OCI-LY7 (cell line): ENCODE data around the gene KCTD3. TPM values are rescaled to one million over a fixed set of nuclear protein-coding genes. Genes with fewer than 3 reads are reported as not detected.

ENCODE experiments used
- BruUV-seq: library from RNA; stranded (reverse); fragments of 400-500 nt; replicated peaks from 2 replicates; lab custom pipeline; 2021; lab: Mats Ljungman, UMichigan
- CTCF ChIA-PET: fragments of 300-600 bp; sonication (Branson Sonifier 250); formaldehyde crosslinking; loops from one replicate; lab custom pipeline; 2022; ENCODE audit warnings: antibody characterized with exemption; ENCODE audit not compliant: unreplicated experiment; lab: Charles Lee
- POLR2A ChIA-PET: fragments of 300-600 bp; sonication (Branson Sonifier 250); formaldehyde crosslinking; loops from one replicate; lab custom pipeline; 2022; ENCODE audit warnings: antibody characterized with exemption; lab: Charles Lee
- DNase-seq: peaks from one replicate; pipeline ENCODE4 v3.0.0-alpha.2; 2015; ENCODE audit warnings: low spot score
- H2AFZ ChIP-seq: fragments of 200-600 bp; sonication (generic), shearing (Covaris generic); 2 replicates; pipeline ENCODE4 v1.6.1; 2014; ENCODE audit warnings: mild to moderate bottlenecking, antibody characterized with exemption, low read length, moderate library complexity
- H3K27ac ChIP-seq: fragments of 200-600 bp; sonication (generic); 2 replicates; pipeline ENCODE4 v1.5.1; 2014; ENCODE audit warnings: mixed run types, low read depth, mild to moderate bottlenecking, moderate library complexity, low read length, inconsistent platforms; ENCODE audit not compliant: poor library complexity, severe bottlenecking
- H3K36me3 ChIP-seq: fragments of 200-600 bp; sonication (generic); 2 replicates; pipeline ENCODE4 v1.6.1; 2014; ENCODE audit warnings: mild to moderate bottlenecking, antibody characterized with exemption, low read length, moderate library complexity, mixed read lengths; ENCODE audit not compliant: insufficient read depth
- H3K4me1 ChIP-seq: fragments of 200-600 bp; sonication (generic); 2 replicates; pipeline ENCODE4 v1.5.1; 2014; ENCODE audit warnings: mild to moderate bottlenecking, low read length; ENCODE audit not compliant: insufficient read depth, poor library complexity, severe bottlenecking
- H3K4me2 ChIP-seq: fragments of 200-600 bp; sonication (generic); 2 replicates; pipeline ENCODE4 v1.6.1; 2014; ENCODE audit warnings: mild to moderate bottlenecking, low read length
- H3K4me3 ChIP-seq: fragments of 200-600 bp; sonication (generic); 2 replicates; pipeline ENCODE4 v1.5.1; 2014; ENCODE audit warnings: mild to moderate bottlenecking, low read depth, low read length; ENCODE audit not compliant: poor library complexity, severe bottlenecking
- H3K79me2 ChIP-seq: fragments of 200-600 bp; sonication (generic); 2 replicates; pipeline ENCODE4 v1.6.1; 2016; ENCODE audit warnings: low read depth, mild to moderate bottlenecking, low read length, moderate library complexity, mixed read lengths; ENCODE audit not compliant: insufficient read depth
- H3K9me2 ChIP-seq: fragments of 200-600 bp; sonication (generic); 2 replicates; pipeline ENCODE4 v1.6.1; 2016; ENCODE audit warnings: mild to moderate bottlenecking, low read length, mixed read lengths; ENCODE audit not compliant: insufficient read depth
- H3K9me3 ChIP-seq: fragments of 200-600 bp; sonication (generic); 2 replicates; pipeline ENCODE4 v1.6.1; 2014; ENCODE audit warnings: mild to moderate bottlenecking, mixed run types, low read length, mixed read lengths
- H4K20me1 ChIP-seq: fragments of 200-600 bp; sonication (generic); 2 replicates; pipeline ENCODE4 v1.6.1; 2014; ENCODE audit warnings: mild to moderate bottlenecking, antibody characterized with exemption, low read length, moderate library complexity, mixed read lengths; ENCODE audit not compliant: insufficient read depth
- EZH2phosphoT487 ChIP-seq: fragments of 200-600 bp; sonication (generic); IDR thresholded peaks from 2 replicates; pipeline ENCODE4 v1.6.1; 2018; ENCODE audit warnings: low read depth, borderline replicate concordance, mild to moderate bottlenecking, mixed run types, antibody characterized with exemption, low read length, moderate library complexity, mixed read lengths
- intact Hi-C: fragments of 100-400 bp; cut with micrococcal nuclease; formaldehyde crosslinking; loops from one replicate; pipeline ENCODE4 v1.10.0; 2022; ENCODE audit not compliant: unreplicated experiment
- total RNA-seq, 2 experiments: library from RNA; depleted of rRNA in 1 of 2; stranded (reverse); fragments of >200 nt in 1 of 2; shearing (Covaris generic) in 1 of 2; gene quantifications; 2 replicates each; pipeline ENCODE4 v1.2.3, GENCODE V29; 2014 to 2022
- TF ChIP-seq, protein P1 (sequence below): fragments of 200-600 bp; sonication (generic); conservative IDR thresholded peaks from 2 replicates; pipeline ENCODE4 v1.5.1; 2014; ENCODE audit warnings: mild to moderate bottlenecking, antibody characterized with exemption, low read length, moderate library complexity, mixed read lengths

KCTD3 gene
- total RNA-seq, 2 experiments from 2014 or later = 0.13 to 3.4 TPM

DNA sequence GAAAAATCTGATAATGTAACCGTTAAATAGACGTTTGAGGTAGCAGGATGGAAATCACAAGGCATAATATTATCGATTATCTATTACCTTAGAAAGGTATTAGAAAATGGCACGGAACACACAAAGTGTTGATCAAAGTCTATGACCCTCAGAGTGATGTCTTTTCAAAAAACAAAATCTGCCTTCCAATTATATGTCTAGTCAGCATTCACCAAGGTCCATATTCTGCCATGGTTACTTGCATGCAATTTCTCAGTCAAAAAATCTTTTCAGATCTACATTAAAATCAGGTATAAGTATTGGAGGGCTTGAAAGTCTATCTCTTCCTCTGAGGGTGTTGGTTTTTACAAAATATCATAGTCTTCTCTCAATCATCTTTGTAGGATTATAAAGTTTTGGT, 81.9 kb downstream of the KCTD3 start:
- ChIA-PET CTCF (no interaction called here), POLR2A (no interaction called here)
- TF ChIP-seq, protein P1, sequence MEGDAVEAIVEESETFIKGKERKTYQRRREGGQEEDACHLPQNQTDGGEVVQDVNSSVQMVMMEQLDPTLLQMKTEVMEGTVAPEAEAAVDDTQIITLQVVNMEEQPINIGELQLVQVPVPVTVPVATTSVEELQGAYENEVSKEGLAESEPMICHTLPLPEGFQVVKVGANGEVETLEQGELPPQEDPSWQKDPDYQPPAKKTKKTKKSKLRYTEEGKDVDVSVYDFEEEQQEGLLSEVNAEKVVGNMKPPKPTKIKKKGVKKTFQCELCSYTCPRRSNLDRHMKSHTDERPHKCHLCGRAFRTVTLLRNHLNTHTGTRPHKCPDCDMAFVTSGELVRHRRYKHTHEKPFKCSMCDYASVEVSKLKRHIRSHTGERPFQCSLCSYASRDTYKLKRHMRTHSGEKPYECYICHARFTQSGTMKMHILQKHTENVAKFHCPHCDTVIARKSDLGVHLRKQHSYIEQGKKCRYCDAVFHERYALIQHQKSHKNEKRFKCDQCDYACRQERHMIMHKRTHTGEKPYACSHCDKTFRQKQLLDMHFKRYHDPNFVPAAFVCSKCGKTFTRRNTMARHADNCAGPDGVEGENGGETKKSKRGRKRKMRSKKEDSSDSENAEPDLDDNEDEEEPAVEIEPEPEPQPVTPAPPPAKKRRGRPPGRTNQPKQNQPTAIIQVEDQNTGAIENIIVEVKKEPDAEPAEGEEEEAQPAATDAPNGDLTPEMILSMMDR = no peak
- no peak for TF ChIP-seq EZH2phosphoT487
- Histone ChIP-seq H3K9me2 (no peaks in the 10 kb centered on the region), H3K27ac (no peak overlapping the region), H3K4me2 (no peak overlapping the region), H3K4me3 (no peak overlapping the region), H3K36me3 (no peaks in the 10 kb centered on the region), H3K79me2 (no peaks in the 10 kb centered on the region), H4K20me1 (no peaks in the 10 kb centered on the region), H2AFZ (no peak overlapping the region), H3K9me3 (no peaks in the 10 kb centered on the region), H3K4me1 (no peaks in the 10 kb centered on the region)
- no TSS peak for BruUV-seq
- intact Hi-C loops = no loop called here
- no peak for DNase-seq

DNA sequence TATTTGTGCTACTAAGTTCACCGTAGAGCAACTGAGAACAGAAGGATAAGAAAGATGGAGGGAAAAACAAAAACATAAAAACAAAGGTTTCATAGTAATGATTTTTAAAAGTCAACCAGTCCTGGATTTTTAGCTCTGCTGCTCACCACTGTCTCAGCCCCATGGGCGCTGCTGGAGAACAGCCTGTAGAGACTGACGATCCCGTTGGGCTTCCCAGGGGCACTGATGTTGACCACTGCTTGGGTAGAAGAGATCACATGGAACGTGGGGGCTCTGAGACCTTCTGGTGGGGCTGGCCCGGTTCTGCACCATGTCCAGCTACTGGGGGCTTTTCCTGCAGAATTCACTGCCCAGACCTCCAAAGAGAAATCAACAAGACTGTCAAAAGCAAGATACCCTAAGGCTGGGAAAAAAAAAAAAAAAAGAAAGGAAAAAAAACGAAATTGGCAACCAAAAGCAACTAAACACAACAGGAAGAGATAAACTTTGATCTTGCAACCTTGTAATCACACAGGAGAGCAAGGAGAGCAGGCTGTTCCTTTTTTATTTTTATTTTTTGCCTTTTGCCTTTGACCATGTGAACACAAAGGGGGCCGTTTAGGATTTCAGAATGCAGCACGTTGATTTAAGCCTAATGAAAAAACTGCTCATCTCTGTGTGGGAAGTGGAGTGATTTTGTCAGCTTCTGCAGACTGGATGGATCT, 83.5 kb downstream of the KCTD3 start:
- ChIA-PET CTCF (no interaction called here), POLR2A (interaction anchor here (0.6 to 0.7 kb wide), 2 partner anchors 1107 to 1860 kb away, joined by 5 read pairs; no protein-coding TSS in a partner anchor)
- BruUV-seq = no TSS peak

DNA sequence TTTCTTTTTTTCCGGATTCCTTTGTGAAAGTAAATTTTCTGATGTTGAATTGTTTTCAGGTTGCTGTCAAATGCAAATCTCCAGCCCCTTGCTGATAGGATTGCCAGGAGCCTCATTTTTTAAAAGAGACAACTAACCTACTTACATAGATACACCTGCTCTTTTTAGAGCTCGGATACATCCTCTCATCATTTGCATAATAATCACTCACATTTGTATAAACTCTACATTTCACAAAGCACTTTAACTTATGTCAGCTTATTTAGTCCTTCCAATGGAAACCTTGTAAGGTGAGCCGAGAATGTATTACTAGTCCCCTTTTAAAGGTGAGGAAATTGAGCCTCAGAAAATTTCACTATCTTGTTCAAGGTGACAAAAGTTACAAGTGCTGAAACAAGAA, 84.8 kb downstream of the KCTD3 start:
- no peak overlapping the region for H3K4me2 ChIP-seq
- no peak overlapping the region for H2AFZ ChIP-seq
- CTCF ChIA-PET = no interaction called here
- no peak overlapping the region for H3K27ac ChIP-seq
- no TSS peak for BruUV-seq
- intact Hi-C loops = no loop called here
- DNase-seq = no peak
- H3K36me3 ChIP-seq = no peaks in the 10 kb centered on the region
- H3K9me2 ChIP-seq = no peaks in the 10 kb centered on the region
- POLR2A ChIA-PET = no interaction called here
- no peak for TF ChIP-seq EZH2phosphoT487
- TF ChIP-seq, protein P1 = no peak
- H4K20me1 ChIP-seq = no peaks in the 10 kb centered on the region
- no peak overlapping the region for H3K4me3 ChIP-seq
- no peaks in the 10 kb centered on the region for H3K4me1 ChIP-seq
- no peaks in the 10 kb centered on the region for H3K9me3 ChIP-seq
- H3K79me2 ChIP-seq = no peaks in the 10 kb centered on the region

More for the DNA sequence above, 83.5 kb downstream of the KCTD3 start:
- Histone ChIP-seq H3K27ac (no peak overlapping the region), H3K36me3 (no peaks in the 10 kb centered on the region), H3K4me2 (no peak overlapping the region), H3K9me2 (no peaks in the 10 kb centered on the region), H4K20me1 (no peaks in the 10 kb centered on the region), H3K79me2 (no peaks in the 10 kb centered on the region), H3K4me3 (no peak overlapping the region), H3K9me3 (no peaks in the 10 kb centered on the region), H3K4me1 (no peaks in the 10 kb centered on the region), H2AFZ (no peak overlapping the region)
- no peak for TF ChIP-seq EZH2phosphoT487
- TF ChIP-seq, protein P1 = no peak
- intact Hi-C loops = no loop called here
- DNase-seq = no peak
